ENCODE measurements around the gene TMPRSS4. TPM values are rescaled to one million over a fixed set of nuclear protein-coding genes. Genes with fewer than 3 reads are reported as not detected.

The TMPRSS4 gene
- total RNA-seq, 3 donors from 2014 or later (not counting 1 experiment from before 2014, with no cell fraction given): not detected

DNA sequence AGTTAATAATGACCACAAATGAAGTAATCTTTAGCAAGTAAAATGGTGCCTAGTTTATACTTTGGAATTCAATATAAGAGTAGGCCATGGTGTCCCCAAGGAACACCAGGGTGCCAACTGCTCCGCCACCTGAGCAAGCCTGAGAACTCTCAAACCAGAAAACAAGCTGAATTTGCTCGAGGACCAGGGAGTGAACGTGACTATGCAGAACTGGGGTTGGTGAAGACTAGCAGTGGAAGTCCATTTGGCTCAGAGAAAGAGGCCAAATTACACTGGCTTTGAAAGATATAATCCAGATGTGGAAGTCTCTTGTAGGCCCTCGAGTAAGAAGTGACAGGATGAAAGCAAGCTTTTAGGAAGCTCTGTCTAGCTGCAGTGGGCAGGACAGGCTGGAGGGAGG lies 18.6 kb downstream of the TMPRSS4 start:
- 63% methylated on average over 4 of the region's 4 CpGs for WGBS (ENCODE audit: insufficient coverage)
- Histone ChIP-seq H3K27ac (ENCODE audit: low read length) (no peak overlapping the region), H3K27me3 (ENCODE audit: control insufficient read depth, insufficient read depth, low read length) (no peaks in the 10 kb centered on the region), H3K9me3 (ENCODE audit: control insufficient read depth, insufficient read depth, low read length) (no peaks in the 10 kb centered on the region), H3K4me3 (ENCODE audit: low read length) (no peak overlapping the region), H3K36me3 (ENCODE audit: control insufficient read depth, insufficient read depth, low read length) (no peaks in the 10 kb centered on the region), H3K4me1 (ENCODE audit: control insufficient read depth, insufficient read depth, low read length) (no peaks in the 10 kb centered on the region)
- Mint-ChIP-seq H3K36me3 (no peaks in the 10 kb centered on the region), H3K9me3 (no peaks in the 10 kb centered on the region), H3K4me1 (peaks cover 0 to 6% of the 10 kb centered on the region in 2 donors), H3K27ac (no peak overlapping the region), H3K4me3 (no peak overlapping the region), H3K27me3 (ENCODE audit: low read depth in 2 of 2) (peaks cover 0 to 11% of the 10 kb centered on the region in 2 donors)
- intact Hi-C loops (cut with micrococcal nuclease): no loop called here
- DNase-seq (no peak), ATAC-seq (no peak)
- TF ChIP-seq CTCF (IDR thresholded peaks at IDR 0.05): no peak

DNA sequence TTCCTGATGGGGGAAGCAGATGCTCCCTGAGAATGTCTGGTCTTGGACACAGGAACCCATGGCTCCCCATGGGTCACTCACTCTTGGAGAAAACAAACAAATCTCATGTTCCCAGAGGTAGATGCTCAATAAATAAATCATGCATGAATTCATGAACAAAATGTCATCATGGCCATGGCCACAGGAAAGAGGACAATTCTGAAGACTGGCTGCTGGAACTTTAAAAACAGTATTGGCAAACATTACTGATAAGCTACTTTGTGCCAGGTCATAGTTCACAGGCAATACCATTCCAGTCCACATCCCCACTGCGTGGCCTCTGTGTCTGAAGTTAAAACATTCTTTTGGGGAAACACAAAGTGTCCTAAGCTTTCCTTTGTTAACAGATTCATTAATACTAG lies 19.1 kb downstream of the TMPRSS4 start:
- WGBS (ENCODE audit: insufficient coverage): 93% methylated on average over 1 of the region's 1 CpG
- Histone ChIP-seq H3K27me3 (ENCODE audit: control insufficient read depth, insufficient read depth, low read length) (no peaks in the 10 kb centered on the region), H3K36me3 (ENCODE audit: control insufficient read depth, insufficient read depth, low read length) (no peaks in the 10 kb centered on the region), H3K27ac (ENCODE audit: low read length) (no peak overlapping the region), H3K9me3 (ENCODE audit: control insufficient read depth, insufficient read depth, low read length) (no peaks in the 10 kb centered on the region), H3K4me1 (ENCODE audit: control insufficient read depth, insufficient read depth, low read length) (no peaks in the 10 kb centered on the region), H3K4me3 (ENCODE audit: low read length) (no peak overlapping the region)
- no peak for TF ChIP-seq CTCF (IDR thresholded peaks at IDR 0.05)
- Mint-ChIP-seq H3K27ac (no peak overlapping the region), H3K36me3 (no peaks in the 10 kb centered on the region), H3K27me3 (ENCODE audit: low read depth in 2 of 2) (peaks cover 0 to 10% of the 10 kb centered on the region in 2 donors), H3K4me1 (peaks cover 0 to 6% of the 10 kb centered on the region in 2 donors), H3K9me3 (no peaks in the 10 kb centered on the region), H3K4me3 (no peak overlapping the region)
- intact Hi-C loops (cut with micrococcal nuclease): no loop called here
- DNase-seq (no peak), ATAC-seq (no peak)

- no peak overlapping the region for H3K27ac ChIP-seq (ENCODE audit: low read length)
- no peak for TF ChIP-seq CTCF (IDR thresholded peaks at IDR 0.05)
- H3K4me3 Mint-ChIP-seq: no peak overlapping the region
- H3K4me3 ChIP-seq (ENCODE audit: low read length): no peak overlapping the region
- WGBS (ENCODE audit: insufficient coverage): 76% methylated on average over 11 of the region's 11 CpGs
- no peaks in the 10 kb centered on the region for H3K9me3 ChIP-seq (ENCODE audit: control insufficient read depth, insufficient read depth, low read length)
- no peaks in the 10 kb centered on the region for H3K9me3 Mint-ChIP-seq
- no peak for ATAC-seq
- H3K4me1 ChIP-seq (ENCODE audit: control insufficient read depth, insufficient read depth, low read length): no peaks in the 10 kb centered on the region
- peaks cover 0 to 6% of the 10 kb centered on the region in 2 donors for H3K4me1 Mint-ChIP-seq
- no peak for DNase-seq
- intact Hi-C loops (cut with micrococcal nuclease): no loop called here
- H3K36me3 Mint-ChIP-seq: no peaks in the 10 kb centered on the region
- no peaks in the 10 kb centered on the region for H3K36me3 ChIP-seq (ENCODE audit: control insufficient read depth, insufficient read depth, low read length)
- no peaks in the 10 kb centered on the region for H3K27me3 ChIP-seq (ENCODE audit: control insufficient read depth, insufficient read depth, low read length)
- no peak overlapping the region for H3K27ac Mint-ChIP-seq
- peaks cover 0 to 6% of the 10 kb centered on the region in 2 donors for H3K27me3 Mint-ChIP-seq (ENCODE audit: low read depth in 2 of 2)
These were observed 22.3 kb downstream of the TMPRSS4 start for GRCh38 chr11:118098996-118099837.

Data from natural killer cell (primary cell).